Nephron (organoid): ENCODE data around the gene FMN2.
"Not testable (repeated sequence)": the region's sequence is repeated elsewhere in the genome, so short reads cannot be mapped to it uniquely, and the experiment has no call there.

ENCODE experiments used
- H3K27ac Mint-ChIP-seq, 3 experiments: 2 replicates each; pipeline ENCODE4 v1.8.0; 2020; ENCODE audit warnings: mixed read lengths in 3 of 3, mild to moderate bottlenecking in 2 of 3, moderate library complexity in 1 of 3
- H3K27me3 Mint-ChIP-seq: 2 replicates; pipeline ENCODE4 v1.8.0; 2021; ENCODE audit warnings: low read depth, mild to moderate bottlenecking, moderate library complexity, mixed read lengths
- H3K36me3 Mint-ChIP-seq: 2 replicates; pipeline ENCODE4 v1.8.0; 2020; ENCODE audit warnings: low read depth, mixed read lengths
- H3K4me1 Mint-ChIP-seq: 2 replicates; pipeline ENCODE4 v1.8.0; 2020; ENCODE audit warnings: mixed read lengths
- H3K4me3 Mint-ChIP-seq, 3 experiments: 2 replicates each; pipeline ENCODE4 v1.8.0; 2020; ENCODE audit warnings: mild to moderate bottlenecking in 3 of 3, mixed read lengths in 3 of 3, moderate library complexity in 2 of 3
- H3K9me3 Mint-ChIP-seq: 2 replicates; pipeline ENCODE4 v1.8.0; 2020; ENCODE audit warnings: mixed read lengths
- CTCF ChIP-seq, 3 experiments: fragments of 200-600 bp; sonication (generic); IDR thresholded peaks; one replicate each; pipeline ENCODE4 v1.5.0; 2021; ENCODE audit warnings: antibody characterized with exemption in 3 of 3; ENCODE audit not compliant: unreplicated experiment in 3 of 3

FMN2 gene

DNA sequence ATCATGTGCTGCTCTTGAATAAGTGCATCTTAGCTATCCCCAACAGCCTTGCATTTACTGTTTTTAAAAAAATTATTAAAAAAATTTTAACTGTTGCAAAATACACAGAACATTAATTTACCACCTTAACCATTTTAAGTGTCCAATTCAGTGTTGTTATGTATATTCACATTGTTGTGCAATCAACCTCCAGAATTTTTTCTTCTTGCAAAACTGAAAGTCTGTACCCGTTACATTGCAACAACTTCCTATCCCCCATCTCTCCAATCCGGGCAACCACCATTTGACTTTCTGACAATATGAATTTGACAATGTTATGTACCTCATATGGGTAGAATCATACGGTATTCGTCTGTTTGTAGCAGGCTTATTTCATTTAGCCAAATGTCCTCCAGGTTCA, 83.1 kb downstream of the FMN2 start:
- Mint-ChIP-seq H3K27ac (no peak overlapping the region), H3K4me3 (no peak overlapping the region), H3K9me3 (no peaks in the 10 kb centered on the region), H3K36me3 (no peaks in the 10 kb centered on the region), H3K4me1 (no peaks in the 10 kb centered on the region), H3K27me3 (peaks cover 6% of the 10 kb centered on the region)
- no peak for TF ChIP-seq CTCF (IDR thresholded peaks at IDR 0.05; ENCODE audit: unreplicated experiment in 3 of 3)

- Mint-ChIP-seq H3K4me1 (no peaks in the 10 kb centered on the region), H3K27me3 (peaks cover 10% of the 10 kb centered on the region), H3K36me3 (no peaks in the 10 kb centered on the region), H3K27ac (no peak overlapping the region), H3K4me3 (no peak overlapping the region), H3K9me3 (no peaks in the 10 kb centered on the region)
- no peak for TF ChIP-seq CTCF (IDR thresholded peaks at IDR 0.05; ENCODE audit: unreplicated experiment in 3 of 3)
Observed at GRCh38 chr1:240178366-240178765, 86.7 kb downstream of the FMN2 start.

DNA sequence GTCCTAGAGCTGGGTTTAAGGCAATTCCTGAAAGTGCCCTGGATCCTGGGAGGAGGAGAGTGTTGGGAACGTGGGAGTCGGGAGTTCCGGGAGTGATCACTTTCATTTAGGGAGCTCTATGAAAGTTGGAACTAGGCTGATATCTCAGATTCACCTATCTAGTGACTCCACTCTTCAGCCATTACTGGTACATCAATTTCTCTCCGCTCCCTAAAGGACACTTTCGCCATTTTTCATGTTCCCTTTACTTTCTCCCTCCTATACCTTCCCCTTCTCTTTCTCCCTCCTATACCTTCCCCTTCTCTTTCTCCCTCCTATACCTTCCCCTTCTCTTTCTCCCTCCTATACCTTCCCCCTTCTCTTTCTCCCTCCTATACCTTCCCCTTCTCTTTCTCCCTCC, 93.0 kb downstream of the FMN2 start:
- H3K4me1 Mint-ChIP-seq, H3K36me3 Mint-ChIP-seq, H3K27ac Mint-ChIP-seq, H3K4me3 Mint-ChIP-seq, H3K9me3 Mint-ChIP-seq: not testable (repeated sequence)
- peaks cover 33% of the 10 kb centered on the region for H3K27me3 Mint-ChIP-seq

DNA sequence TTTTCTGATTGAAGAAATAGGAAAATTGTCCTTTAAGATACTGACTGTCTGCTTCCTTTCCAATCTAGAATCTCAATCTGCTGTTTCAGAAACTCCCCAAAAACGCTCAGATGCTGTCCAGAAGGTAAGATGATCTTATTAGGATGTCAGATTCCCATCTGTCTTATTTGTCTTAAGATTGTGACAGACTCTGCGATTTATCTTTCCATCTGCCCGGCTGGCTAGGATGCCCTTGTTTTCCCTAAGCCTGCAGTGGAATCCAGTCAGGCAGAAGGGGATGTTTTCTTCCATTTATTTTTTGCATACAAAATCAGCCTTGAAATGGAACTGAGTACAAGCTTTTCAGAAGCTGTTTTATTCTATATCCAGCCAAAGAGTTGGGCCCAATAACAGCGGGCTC, 96.5 kb downstream of the FMN2 start:
- no peak overlapping the region for H3K27ac Mint-ChIP-seq
- no peaks in the 10 kb centered on the region for H3K9me3 Mint-ChIP-seq
- no peaks in the 10 kb centered on the region for H3K36me3 Mint-ChIP-seq
- TF ChIP-seq CTCF (IDR thresholded peaks at IDR 0.05; ENCODE audit: unreplicated experiment in 3 of 3): no peak
- H3K4me1 Mint-ChIP-seq: peaks cover 9% of the 10 kb centered on the region
- H3K27me3 Mint-ChIP-seq: peaks cover 26% of the 10 kb centered on the region
- H3K4me3 Mint-ChIP-seq: no peak overlapping the region

DNA sequence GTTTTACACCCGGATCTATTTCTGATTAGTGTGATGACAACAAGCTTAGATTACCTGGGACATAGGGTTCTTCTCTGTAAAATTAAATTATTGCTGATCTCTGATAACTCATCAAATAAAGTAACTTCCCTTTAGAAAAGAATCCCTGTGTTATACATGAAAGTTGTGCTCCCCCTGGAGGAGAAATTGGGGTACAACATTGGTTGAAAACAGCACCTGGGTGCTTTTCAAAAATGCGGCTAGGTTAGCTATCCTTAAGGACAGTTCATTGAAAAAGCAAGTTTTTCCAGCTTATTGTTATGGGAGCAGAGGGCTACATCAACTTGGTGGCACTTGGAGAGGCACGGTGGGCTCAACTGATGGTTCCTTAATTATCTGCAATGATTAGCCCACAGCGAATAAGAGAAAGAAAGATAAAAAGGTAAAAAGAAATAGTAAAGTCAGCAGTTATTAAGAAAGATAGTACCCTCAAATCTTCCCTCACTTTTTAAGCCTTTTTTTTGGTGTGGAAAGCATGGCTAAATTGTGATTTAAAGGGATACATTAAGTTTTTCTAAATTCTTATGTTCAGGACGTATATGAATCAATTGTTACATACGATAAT, 97.8 kb downstream of the FMN2 start:
- peak; percentile 72 to 84 (median 76) for TF ChIP-seq CTCF (IDR thresholded peaks at IDR 0.05; ENCODE audit: unreplicated experiment in 3 of 3)
- H3K27me3 Mint-ChIP-seq: peaks cover 25% of the 10 kb centered on the region
- no peak overlapping the region for H3K4me3 Mint-ChIP-seq
- H3K27ac Mint-ChIP-seq: no peak overlapping the region
- no peaks in the 10 kb centered on the region for H3K36me3 Mint-ChIP-seq
- H3K9me3 Mint-ChIP-seq: no peaks in the 10 kb centered on the region
- peaks cover 15% of the 10 kb centered on the region for H3K4me1 Mint-ChIP-seq

DNA sequence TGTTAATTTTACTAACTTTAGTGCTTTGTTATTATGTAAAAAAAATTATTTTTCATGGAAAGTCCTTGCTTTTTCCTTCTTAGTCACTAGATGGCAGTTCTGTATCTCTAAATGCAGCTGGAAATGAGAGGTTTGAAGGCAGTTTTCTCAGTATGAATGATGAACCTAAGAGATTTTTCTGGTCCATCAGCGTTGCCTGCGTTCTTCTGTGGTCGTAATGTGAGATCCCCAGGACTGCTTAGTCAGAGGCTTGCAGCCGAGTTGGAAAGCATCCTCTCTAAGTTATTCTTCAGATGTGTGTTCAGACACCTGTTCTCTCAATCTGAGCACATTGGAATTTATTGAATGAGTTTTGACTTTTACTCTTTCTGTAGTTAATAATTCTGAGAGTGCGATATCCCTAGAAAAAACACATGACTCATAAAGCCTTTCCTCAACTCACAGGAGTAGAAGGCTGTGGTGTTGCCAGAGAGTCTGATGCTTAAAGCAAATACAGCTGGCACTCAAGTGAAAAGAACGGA, 99.3 kb downstream of the FMN2 start:
- Mint-ChIP-seq H3K4me3 (no peak overlapping the region), H3K4me1 (peaks cover 15% of the 10 kb centered on the region), H3K9me3 (no peaks in the 10 kb centered on the region), H3K27me3 (peaks cover 12% of the 10 kb centered on the region), H3K27ac (no peak overlapping the region), H3K36me3 (no peaks in the 10 kb centered on the region)
- peak; percentile 53 to 74 (median 63) for TF ChIP-seq CTCF (IDR thresholded peaks at IDR 0.05; ENCODE audit: unreplicated experiment in 3 of 3)
